NB4 (cell line): ENCODE measurements around the gene CLPTM1.

Experiments
- DNase-seq: peaks from one replicate; pipeline ENCODE4 v3.0.0; 2010; ENCODE audit warnings: low read depth
- H3K4me3 ChIP-seq: one replicate; pipeline ENCODE4 v1.5.1; 2011; ENCODE audit warnings: mild to moderate bottlenecking, low read depth, low read length, moderate library complexity
- MYC ChIP-seq: IDR thresholded peaks from 2 replicates; pipeline ENCODE4 v1.6.1; 2011; ENCODE audit warnings: low read depth, low read length
- POLR2A ChIP-seq: IDR thresholded peaks from 2 replicates; pipeline ENCODE4 v1.6.1; 2011; ENCODE audit warnings: mild to moderate bottlenecking; ENCODE audit not compliant: insufficient read length; ENCODE audit errors: extremely low read depth
- TF ChIP-seq, protein P1 (sequence below): IDR thresholded peaks from 2 replicates; pipeline ENCODE4 v1.6.1; 2011; ENCODE audit warnings: low read depth, low read length
- TF ChIP-seq, protein P2 (sequence below): IDR thresholded peaks from one replicate; pipeline ENCODE4 v1.5.1; 2012; ENCODE audit warnings: low read depth, low read length

The CLPTM1 gene

DNA sequence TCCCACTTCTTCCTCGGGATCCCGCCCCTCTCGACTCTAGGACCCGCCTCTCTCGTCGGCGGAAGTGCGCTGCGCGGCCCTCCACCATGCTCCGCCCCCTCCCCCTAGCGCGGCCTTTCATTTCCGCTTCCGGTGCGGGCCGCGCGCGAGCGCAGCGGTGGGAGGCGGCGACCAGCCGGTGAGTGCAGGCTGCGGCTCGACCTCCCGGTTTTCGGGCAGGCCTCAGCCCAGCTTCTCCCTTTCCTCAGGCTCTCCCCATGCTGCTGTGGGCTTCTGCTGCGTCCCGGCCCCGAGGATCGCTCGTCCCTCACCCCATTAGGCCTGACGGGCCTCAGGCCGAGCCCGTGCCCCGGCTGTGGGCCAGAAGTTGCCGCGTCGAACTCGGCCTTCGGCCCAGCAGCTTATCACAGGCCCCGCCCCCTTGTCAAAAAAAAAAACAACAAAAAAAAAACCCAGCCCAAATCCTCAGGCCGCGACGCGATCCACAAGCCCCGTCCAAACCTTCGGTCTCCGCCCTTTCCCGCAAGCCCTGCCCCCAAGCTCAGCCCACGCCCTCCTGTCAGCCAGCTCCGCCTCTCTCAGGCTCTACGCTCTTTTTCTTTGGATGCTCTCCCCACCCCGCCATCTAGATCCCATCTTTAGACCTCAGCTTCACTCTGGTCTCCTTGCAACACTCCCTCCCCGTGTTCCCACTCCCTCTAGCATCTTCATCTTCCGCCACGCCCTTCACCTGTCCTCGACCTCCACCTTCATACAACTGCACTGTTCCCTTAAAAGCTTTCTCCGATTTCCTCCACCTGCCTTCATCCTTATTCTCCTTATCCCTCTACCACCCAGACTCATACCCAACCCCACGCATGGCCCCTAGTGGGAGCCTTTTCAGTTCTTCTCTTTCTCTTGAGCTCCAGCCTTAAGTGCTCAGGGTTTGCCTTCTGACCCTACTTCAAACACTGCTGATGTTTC, 84.0 kb downstream of the CLPTM1 start, which contains the start of gene CLASRP:
Gene CLASRP (plus strand): TSS at position 115 of the 963 bp plus-strand sequence. CDS start 1,168 bp downstream, outside the sequence.
- TF ChIP-seq, protein P1, sequence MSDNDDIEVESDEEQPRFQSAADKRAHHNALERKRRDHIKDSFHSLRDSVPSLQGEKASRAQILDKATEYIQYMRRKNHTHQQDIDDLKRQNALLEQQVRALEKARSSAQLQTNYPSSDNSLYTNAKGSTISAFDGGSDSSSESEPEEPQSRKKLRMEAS = peak; percentile 42
- TF ChIP-seq MYC (peak; percentile 61), POLR2A (peak; percentile 80)
- TF ChIP-seq, protein P2, sequence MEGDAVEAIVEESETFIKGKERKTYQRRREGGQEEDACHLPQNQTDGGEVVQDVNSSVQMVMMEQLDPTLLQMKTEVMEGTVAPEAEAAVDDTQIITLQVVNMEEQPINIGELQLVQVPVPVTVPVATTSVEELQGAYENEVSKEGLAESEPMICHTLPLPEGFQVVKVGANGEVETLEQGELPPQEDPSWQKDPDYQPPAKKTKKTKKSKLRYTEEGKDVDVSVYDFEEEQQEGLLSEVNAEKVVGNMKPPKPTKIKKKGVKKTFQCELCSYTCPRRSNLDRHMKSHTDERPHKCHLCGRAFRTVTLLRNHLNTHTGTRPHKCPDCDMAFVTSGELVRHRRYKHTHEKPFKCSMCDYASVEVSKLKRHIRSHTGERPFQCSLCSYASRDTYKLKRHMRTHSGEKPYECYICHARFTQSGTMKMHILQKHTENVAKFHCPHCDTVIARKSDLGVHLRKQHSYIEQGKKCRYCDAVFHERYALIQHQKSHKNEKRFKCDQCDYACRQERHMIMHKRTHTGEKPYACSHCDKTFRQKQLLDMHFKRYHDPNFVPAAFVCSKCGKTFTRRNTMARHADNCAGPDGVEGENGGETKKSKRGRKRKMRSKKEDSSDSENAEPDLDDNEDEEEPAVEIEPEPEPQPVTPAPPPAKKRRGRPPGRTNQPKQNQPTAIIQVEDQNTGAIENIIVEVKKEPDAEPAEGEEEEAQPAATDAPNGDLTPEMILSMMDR = no peak
- peak; percentile 83 for DNase-seq
- peak within 1 kb of the TSS; percentile 75 for H3K4me3 ChIP-seq

DNA sequence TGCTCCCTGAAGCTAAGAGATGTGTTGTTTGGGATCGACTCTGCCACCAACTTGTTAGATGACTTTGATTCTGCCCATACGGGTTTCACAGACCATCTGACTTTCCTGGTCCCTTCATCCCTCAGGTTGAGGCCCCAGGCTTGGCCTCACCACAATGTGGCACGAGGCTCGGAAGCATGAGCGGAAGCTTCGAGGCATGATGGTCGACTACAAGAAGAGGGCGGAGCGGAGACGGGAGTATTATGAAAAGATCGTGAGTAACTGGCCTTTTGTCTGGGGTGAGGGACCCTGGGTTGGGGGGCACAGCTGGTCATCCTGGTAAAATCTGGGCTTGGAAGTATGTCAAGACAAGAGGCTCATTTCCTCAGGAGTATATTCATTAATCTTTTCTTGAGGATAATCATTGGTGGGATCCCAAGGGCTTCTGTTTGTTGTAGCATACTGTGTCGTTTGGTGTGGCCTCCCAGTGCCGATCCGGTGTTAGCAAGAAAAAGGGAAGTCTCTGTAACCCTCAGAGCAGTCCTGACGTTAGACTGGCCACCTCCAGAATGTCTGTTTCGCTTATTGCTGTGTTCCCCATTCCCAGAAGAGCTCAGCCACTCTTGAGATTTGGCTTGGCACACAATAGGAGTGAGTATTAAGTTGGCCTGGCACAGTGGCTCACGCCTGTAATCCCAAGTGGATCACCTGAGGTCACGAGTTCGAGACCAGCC, 85.0 kb downstream of the CLPTM1 start:
- H3K4me3 ChIP-seq = peak overlapping the region; percentile 75
- TF ChIP-seq, protein P2 = no peak
- no peak for TF ChIP-seq POLR2A
- no peak for TF ChIP-seq MYC
- TF ChIP-seq, protein P1 = no peak
- peak; percentile 28 for DNase-seq

DNA sequence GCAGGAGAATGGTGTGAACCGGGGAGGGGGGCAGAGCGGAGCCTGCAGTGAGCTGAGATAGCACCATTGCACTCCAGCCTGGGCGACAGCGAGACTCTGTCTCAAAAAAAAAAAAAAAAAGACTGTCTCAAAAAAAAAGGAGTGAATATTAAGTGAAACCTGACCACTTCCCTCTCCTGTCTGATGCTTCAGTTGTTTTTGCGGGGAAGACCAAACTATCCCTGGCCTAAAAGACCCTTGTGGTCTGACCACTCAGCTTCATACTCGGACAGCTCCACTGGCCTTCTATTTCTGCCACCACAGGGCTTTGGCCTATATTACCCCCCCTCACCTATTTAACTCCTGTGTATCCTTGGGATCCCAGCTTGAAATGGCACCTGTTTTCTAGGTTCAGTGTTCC, 85.9 kb downstream of the CLPTM1 start:
- no peak for DNase-seq
- no peak overlapping the region for H3K4me3 ChIP-seq
- TF ChIP-seq, protein P2 = no peak
- TF ChIP-seq POLR2A = no peak
- TF ChIP-seq, protein P1 = no peak
- no peak for TF ChIP-seq MYC
